ENCODE data around the gene PCGF5.

DNA sequence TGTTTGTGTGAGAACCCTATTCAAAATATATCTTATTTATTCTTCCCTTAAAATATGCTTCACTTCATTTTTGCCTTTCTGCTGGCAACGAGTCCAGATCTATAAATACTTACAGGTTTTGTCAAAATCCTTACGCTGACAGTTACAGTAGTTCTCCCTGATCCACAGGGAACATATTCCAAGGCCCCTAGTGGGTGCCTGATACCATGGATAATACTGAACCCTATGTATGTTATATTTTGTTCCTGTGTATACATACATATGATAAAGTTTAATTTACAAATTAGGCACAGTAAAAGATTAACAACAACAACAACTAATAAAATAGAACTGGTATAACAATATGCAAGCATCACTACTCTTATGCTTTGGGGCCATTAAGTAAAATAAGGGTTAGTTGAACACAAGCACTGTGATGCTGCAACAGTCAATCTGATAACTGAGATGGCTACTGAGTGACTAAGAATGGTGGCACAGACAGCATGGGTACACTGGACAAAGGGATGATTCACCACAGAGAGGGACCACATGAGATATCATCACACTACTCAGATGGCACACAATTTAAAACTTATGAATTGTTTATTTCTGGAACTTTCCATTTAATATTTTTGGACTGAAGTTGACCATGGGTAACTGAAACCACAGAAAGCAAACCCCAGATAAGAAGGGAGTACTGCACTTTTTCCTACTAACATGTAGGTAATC lies 29.4 kb upstream of the PCGF5 start:
- TF ChIP-seq, protein P1, sequence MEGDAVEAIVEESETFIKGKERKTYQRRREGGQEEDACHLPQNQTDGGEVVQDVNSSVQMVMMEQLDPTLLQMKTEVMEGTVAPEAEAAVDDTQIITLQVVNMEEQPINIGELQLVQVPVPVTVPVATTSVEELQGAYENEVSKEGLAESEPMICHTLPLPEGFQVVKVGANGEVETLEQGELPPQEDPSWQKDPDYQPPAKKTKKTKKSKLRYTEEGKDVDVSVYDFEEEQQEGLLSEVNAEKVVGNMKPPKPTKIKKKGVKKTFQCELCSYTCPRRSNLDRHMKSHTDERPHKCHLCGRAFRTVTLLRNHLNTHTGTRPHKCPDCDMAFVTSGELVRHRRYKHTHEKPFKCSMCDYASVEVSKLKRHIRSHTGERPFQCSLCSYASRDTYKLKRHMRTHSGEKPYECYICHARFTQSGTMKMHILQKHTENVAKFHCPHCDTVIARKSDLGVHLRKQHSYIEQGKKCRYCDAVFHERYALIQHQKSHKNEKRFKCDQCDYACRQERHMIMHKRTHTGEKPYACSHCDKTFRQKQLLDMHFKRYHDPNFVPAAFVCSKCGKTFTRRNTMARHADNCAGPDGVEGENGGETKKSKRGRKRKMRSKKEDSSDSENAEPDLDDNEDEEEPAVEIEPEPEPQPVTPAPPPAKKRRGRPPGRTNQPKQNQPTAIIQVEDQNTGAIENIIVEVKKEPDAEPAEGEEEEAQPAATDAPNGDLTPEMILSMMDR (conservative IDR thresholded peaks at IDR 0.05) = no peak
- no peak for TF ChIP-seq EZH2 (IDR thresholded peaks at IDR 0.05; ENCODE audit: low read depth)

Data from PC-9 (cell line).